ENCODE data around the gene PRDX3. TPM values are rescaled to one million over a fixed set of nuclear protein-coding genes. Genes with fewer than 3 reads are reported as not detected.
"Not testable (repeated sequence)": the region's sequence is repeated elsewhere in the genome, so short reads cannot be mapped to it uniquely, and the experiment has no call there.

Gene PRDX3
- total and polyA plus RNA-seq, 9 donors, result 120 to 155 (median 135) TPM

- Histone ChIP-seq H3K4me3 (ENCODE audit: low read length) (no peak overlapping the region), H3K27me3 (ENCODE audit: control insufficient read depth, insufficient read depth, low read length) (no peaks in the 10 kb centered on the region), H3K36me3 (ENCODE audit: control insufficient read depth, insufficient read depth, low read length) (no peaks in the 10 kb centered on the region), H3K9me3 (replicated peaks; ENCODE audit: control insufficient read depth, low read depth, low read length) (no peaks in the 10 kb centered on the region), H3K4me1 (ENCODE audit: control insufficient read depth, insufficient read depth, low read length) (no peaks in the 10 kb centered on the region), H3K27ac (ENCODE audit: low read length) (no peak overlapping the region)
- 81% methylated on average over 2 of the region's 4 CpGs for WGBS (ENCODE audit: insufficient coverage)
- no peak for DNase-seq
These were observed 13.3 kb upstream of the PRDX3 start for GRCh38 chr10:119191881-119192280.

- H3K36me3 ChIP-seq (ENCODE audit: control insufficient read depth, insufficient read depth, low read length), result no peaks in the 10 kb centered on the region
- no peak overlapping the region for H3K27ac ChIP-seq (ENCODE audit: low read length)
- WGBS (ENCODE audit: insufficient coverage), result no CpG with 5 or more reads among the region's 5 CpGs
- H3K9me3 ChIP-seq (replicated peaks; ENCODE audit: control insufficient read depth, low read depth, low read length), result no peaks in the 10 kb centered on the region
- no peaks in the 10 kb centered on the region for H3K4me1 ChIP-seq (ENCODE audit: control insufficient read depth, insufficient read depth, low read length)
- H3K4me3 ChIP-seq (ENCODE audit: low read length), result no peak overlapping the region
- DNase-seq, result no peak
- H3K27me3 ChIP-seq (ENCODE audit: control insufficient read depth, insufficient read depth, low read length), result no peaks in the 10 kb centered on the region
These were observed 12.6 kb upstream of the PRDX3 start for GRCh38 chr10:119190954-119191785.

- Histone ChIP-seq H3K4me3 (ENCODE audit: low read length) (no peak overlapping the region), H3K4me1 (ENCODE audit: control insufficient read depth, insufficient read depth, low read length) (no peaks in the 10 kb centered on the region), H3K27ac (ENCODE audit: low read length) (no peak overlapping the region), H3K36me3 (ENCODE audit: control insufficient read depth, insufficient read depth, low read length) (no peaks in the 10 kb centered on the region), H3K27me3 (ENCODE audit: control insufficient read depth, insufficient read depth, low read length) (no peaks in the 10 kb centered on the region), H3K9me3 (replicated peaks; ENCODE audit: control insufficient read depth, low read depth, low read length) (no peaks in the 10 kb centered on the region)
- DNase-seq, result no peak
- WGBS (ENCODE audit: insufficient coverage), result 82% methylated on average over 1 of the region's 4 CpGs
These were observed 11.7 kb upstream of the PRDX3 start for GRCh38 chr10:119190353-119190752.

GRCh38 chr10:119189811-119190282 is 11.2 kb upstream of the PRDX3 start:
- no peaks in the 10 kb centered on the region for H3K4me1 ChIP-seq (ENCODE audit: control insufficient read depth, insufficient read depth, low read length)
- DNase-seq, result no peak
- no peaks in the 10 kb centered on the region for H3K9me3 ChIP-seq (replicated peaks; ENCODE audit: control insufficient read depth, low read depth, low read length)
- no peak overlapping the region for H3K4me3 ChIP-seq (ENCODE audit: low read length)
- H3K36me3 ChIP-seq (ENCODE audit: control insufficient read depth, insufficient read depth, low read length), result no peaks in the 10 kb centered on the region
- H3K27ac ChIP-seq (ENCODE audit: low read length), result no peak overlapping the region
- no peaks in the 10 kb centered on the region for H3K27me3 ChIP-seq (ENCODE audit: control insufficient read depth, insufficient read depth, low read length)
- WGBS (ENCODE audit: insufficient coverage), result 41% methylated on average over 2 of the region's 3 CpGs

- Histone ChIP-seq H3K4me1 (ENCODE audit: control insufficient read depth, insufficient read depth, low read length) (peaks cover 6% of the 10 kb centered on the region), H3K9me3 (replicated peaks; ENCODE audit: control insufficient read depth, low read depth, low read length) (no peaks in the 10 kb centered on the region), H3K4me3 (ENCODE audit: low read length) (no peak overlapping the region), H3K27ac (ENCODE audit: low read length) (no peak overlapping the region), H3K36me3 (ENCODE audit: control insufficient read depth, insufficient read depth, low read length) (no peaks in the 10 kb centered on the region), H3K27me3 (ENCODE audit: control insufficient read depth, insufficient read depth, low read length) (no peaks in the 10 kb centered on the region)
- DNase-seq, result no peak
- 40% methylated on average over 1 of the region's 9 CpGs for WGBS (ENCODE audit: insufficient coverage)
These were observed 5.2 kb upstream of the PRDX3 start for GRCh38 chr10:119183664-119184412.

- DNase-seq, result not testable (repeated sequence)
These were observed 2.3 kb upstream of the PRDX3 start for GRCh38 chr10:119180850-119181400.

GRCh38 chr10:119177708-119178371 is 772 bp downstream of the PRDX3 start:
- peaks cover 17% of the 10 kb centered on the region for H3K36me3 ChIP-seq (ENCODE audit: control insufficient read depth, insufficient read depth, low read length)
- WGBS (ENCODE audit: insufficient coverage), result 21% methylated on average over 20 of the region's 21 CpGs
- H3K9me3 ChIP-seq (replicated peaks; ENCODE audit: control insufficient read depth, low read depth, low read length), result no peaks in the 10 kb centered on the region
- no peak for DNase-seq
- peaks cover 20% of the 10 kb centered on the region for H3K4me1 ChIP-seq (ENCODE audit: control insufficient read depth, insufficient read depth, low read length)
- no peaks in the 10 kb centered on the region for H3K27me3 ChIP-seq (ENCODE audit: control insufficient read depth, insufficient read depth, low read length)
- peak overlapping the region; percentile 97 for H3K4me3 ChIP-seq (ENCODE audit: low read length)
- peak overlapping the region; percentile 99 for H3K27ac ChIP-seq (ENCODE audit: low read length)

More at GRCh38 chr10:119180850-119181400, 2.3 kb upstream of the PRDX3 start:
- not testable (repeated sequence) for H3K4me3 ChIP-seq (ENCODE audit: low read length); H3K36me3 ChIP-seq (ENCODE audit: control insufficient read depth, insufficient read depth, low read length); H3K9me3 ChIP-seq (replicated peaks; ENCODE audit: control insufficient read depth, low read depth, low read length); H3K27me3 ChIP-seq (ENCODE audit: control insufficient read depth, insufficient read depth, low read length); H3K27ac ChIP-seq (ENCODE audit: low read length)
- peaks cover 20% of the 10 kb centered on the region for H3K4me1 ChIP-seq (ENCODE audit: control insufficient read depth, insufficient read depth, low read length)
- WGBS (ENCODE audit: insufficient coverage), result no CpG with 5 or more reads among the region's 7 CpGs

GRCh38 chr10:119176166-119176565 is 2.4 kb downstream of the PRDX3 start:
- H3K27me3 ChIP-seq (ENCODE audit: control insufficient read depth, insufficient read depth, low read length), result no peaks in the 10 kb centered on the region
- no peak for DNase-seq
- peaks cover 33% of the 10 kb centered on the region for H3K36me3 ChIP-seq (ENCODE audit: control insufficient read depth, insufficient read depth, low read length)
- H3K4me3 ChIP-seq (ENCODE audit: low read length), result no peak overlapping the region
- no peak overlapping the region for H3K27ac ChIP-seq (ENCODE audit: low read length)
- H3K9me3 ChIP-seq (replicated peaks; ENCODE audit: control insufficient read depth, low read depth, low read length), result no peaks in the 10 kb centered on the region
- WGBS (ENCODE audit: insufficient coverage), result no CpG with 5 or more reads among the region's 6 CpGs
- H3K4me1 ChIP-seq (ENCODE audit: control insufficient read depth, insufficient read depth, low read length), result peaks cover 20% of the 10 kb centered on the region

GRCh38 chr10:119174109-119174508 is 4.5 kb downstream of the PRDX3 start:
- Histone ChIP-seq H3K9me3 (replicated peaks; ENCODE audit: control insufficient read depth, low read depth, low read length) (no peaks in the 10 kb centered on the region), H3K36me3 (ENCODE audit: control insufficient read depth, insufficient read depth, low read length) (peaks cover 50% of the 10 kb centered on the region), H3K27ac (ENCODE audit: low read length) (no peak overlapping the region), H3K4me3 (ENCODE audit: low read length) (no peak overlapping the region), H3K27me3 (ENCODE audit: control insufficient read depth, insufficient read depth, low read length) (no peaks in the 10 kb centered on the region), H3K4me1 (ENCODE audit: control insufficient read depth, insufficient read depth, low read length) (peaks cover 16% of the 10 kb centered on the region)
- DNase-seq, result no peak
- WGBS (ENCODE audit: insufficient coverage), result no CpG with 5 or more reads among the region's 2 CpGs

- Histone ChIP-seq H3K27ac (ENCODE audit: low read length) (no peak overlapping the region), H3K4me1 (ENCODE audit: control insufficient read depth, insufficient read depth, low read length) (peaks cover 19% of the 10 kb centered on the region), H3K4me3 (ENCODE audit: low read length) (no peak overlapping the region), H3K36me3 (ENCODE audit: control insufficient read depth, insufficient read depth, low read length) (peaks cover 39% of the 10 kb centered on the region), H3K27me3 (ENCODE audit: control insufficient read depth, insufficient read depth, low read length) (no peaks in the 10 kb centered on the region), H3K9me3 (replicated peaks; ENCODE audit: control insufficient read depth, low read depth, low read length) (no peaks in the 10 kb centered on the region)
- 60% methylated on average over 7 of the region's 8 CpGs for WGBS (ENCODE audit: insufficient coverage)
- no peak for DNase-seq
These were observed 11.6 kb downstream of the PRDX3 start for GRCh38 chr10:119167041-119167440.

Data from muscle of leg (tissue), 11 donors.